HG03457 (cell line): ENCODE measurements around the gene CLTCL1.

Experiments
- ATAC-seq: cut with Tn5 transposase; IDR thresholded peaks from one replicate; pipeline ENCODE4 v1.9.1; 2021; ENCODE audit warnings: moderate number of reproducible peaks; ENCODE audit not compliant: unreplicated experiment

CLTCL1 gene

GRCh38 chr22:19134176-19134831 lies 157.2 kb downstream of the CLTCL1 start:
- no peak for ATAC-seq

- no peak for ATAC-seq
Measured at GRCh38 chr22:19133561-19133960, 158.0 kb downstream of the CLTCL1 start.

DNA sequence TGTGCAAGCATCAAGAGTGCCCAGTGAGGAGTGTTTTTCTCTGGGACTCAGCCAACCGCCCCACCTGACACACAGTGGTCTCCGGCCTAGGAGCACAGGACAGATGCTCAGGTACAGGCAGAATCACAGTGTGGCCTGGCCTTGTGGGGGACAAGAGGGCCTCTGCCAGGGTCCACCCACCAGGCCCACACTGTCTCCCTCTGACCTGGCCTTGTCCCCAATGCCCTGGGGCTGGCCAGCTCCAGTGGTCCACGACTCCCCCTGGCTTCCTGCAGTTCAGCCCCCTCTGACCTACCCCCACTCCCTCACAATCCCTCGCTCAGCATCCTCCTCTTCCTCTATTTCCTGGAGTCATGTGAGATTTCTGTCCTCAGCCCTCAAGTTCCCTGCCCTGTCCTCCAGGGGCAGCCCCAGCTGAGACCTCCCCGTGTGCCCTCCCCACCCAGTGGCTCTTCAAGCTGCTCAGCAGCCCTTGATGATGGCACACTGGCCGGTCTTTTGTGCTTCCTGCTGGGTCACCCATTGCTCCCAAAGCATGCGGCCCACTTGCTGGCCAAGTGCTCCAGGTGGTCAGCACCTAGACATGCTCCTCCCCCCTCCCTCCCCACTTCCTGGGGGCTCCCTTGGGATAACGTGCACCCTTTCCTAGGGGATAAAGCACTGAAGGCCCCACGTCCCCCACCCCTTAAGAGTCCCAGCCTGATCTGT lies 158.7 kb downstream of the CLTCL1 start:
- ATAC-seq = no peak

GRCh38 chr22:19132153-19132552 lies 159.4 kb downstream of the CLTCL1 start:
- no peak for ATAC-seq

GRCh38 chr22:19131685-19132015 lies 159.9 kb downstream of the CLTCL1 start:
- no peak for ATAC-seq

- no peak for ATAC-seq
Measured at GRCh38 chr22:19130959-19131684, 160.4 kb downstream of the CLTCL1 start, which contains the start of gene TSSK2. Gene TSSK2, plus strand, starts transcription at chr22:19131308. Its CDS starts 92 bp downstream, at chr22:19131400.

DNA sequence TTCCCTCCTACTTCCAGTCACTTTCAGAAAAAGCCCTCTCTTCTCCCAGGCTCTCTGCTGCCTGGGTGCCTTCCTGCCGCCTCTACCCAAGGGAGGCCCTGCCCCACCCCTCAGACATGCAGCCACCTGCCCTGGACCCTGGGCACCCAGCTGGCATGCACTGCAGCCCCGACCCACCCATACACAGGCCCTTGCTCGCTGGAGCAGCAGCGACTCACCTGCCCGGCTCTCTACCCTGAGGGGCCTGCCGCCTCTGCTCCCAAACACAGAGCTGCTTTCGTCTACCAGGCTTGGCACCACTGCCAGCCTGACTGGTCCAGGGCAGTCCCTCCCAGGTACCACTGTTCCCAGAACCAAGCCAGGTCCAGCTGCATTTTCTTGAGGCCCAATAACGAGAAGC lies 161.6 kb downstream of the CLTCL1 start:
- no peak for ATAC-seq
